Measurements from ENCODE around the gene KMO.

KMO gene

GRCh38 chr1:241532162-241532531 lies at the start of gene KMO:
TSS of gene KMO (plus strand) at chr1:241532378. CDS start at chr1:241532445, 67 bp downstream.
- DNase-seq = no peak

GRCh38 chr1:241482761-241483250 lies 49.4 kb upstream of the KMO start:
- no peak for DNase-seq

GRCh38 chr1:241485145-241485544 lies 47.0 kb upstream of the KMO start:
- no peak for DNase-seq

GRCh38 chr1:241485554-241485992 lies 46.6 kb upstream of the KMO start:
- DNase-seq = no peak

GRCh38 chr1:241488739-241489138 lies 43.4 kb upstream of the KMO start:
- no peak for DNase-seq

- DNase-seq = no peak
Observed at GRCh38 chr1:241495741-241496140, 36.4 kb upstream of the KMO start.

- no peak for DNase-seq
Observed at GRCh38 chr1:241499910-241500309, 32.3 kb upstream of the KMO start.

- no peak for DNase-seq
Observed at GRCh38 chr1:241503444-241503843, 28.7 kb upstream of the KMO start.

GRCh38 chr1:241507189-241507863 lies 24.9 kb upstream of the KMO start:
- no peak for DNase-seq

GRCh38 chr1:241513378-241513777 lies 18.8 kb upstream of the KMO start:
- no peak for DNase-seq

- DNase-seq = no peak
Observed at GRCh38 chr1:241518476-241519307, 13.5 kb upstream of the KMO start.

- peak; percentile 94 for DNase-seq
Observed at GRCh38 chr1:241519308-241520079, 12.7 kb upstream of the KMO start, which contains the start of gene FH. TSS of gene FH (minus strand) at chr1:241519755. CDS start at chr1:241519722, 33 bp downstream.

GRCh38 chr1:241520080-241520465 lies 12.1 kb upstream of the KMO start:
- no peak for DNase-seq

- DNase-seq = no peak
Observed at GRCh38 chr1:241521718-241522117, 10.5 kb upstream of the KMO start.

- no peak for DNase-seq
Observed at GRCh38 chr1:241525026-241525425, 7.2 kb upstream of the KMO start.

- DNase-seq = no peak
Observed at GRCh38 chr1:241527146-241527545, 5.0 kb upstream of the KMO start.

GRCh38 chr1:241531195-241532161 lies 700 bp upstream of the KMO start:
- peak; percentile 24 for DNase-seq

- no peak for DNase-seq
Observed at GRCh38 chr1:241532864-241533263, 686 bp downstream of the KMO start.

GRCh38 chr1:241533326-241534115 lies 1.3 kb downstream of the KMO start:
- no peak for DNase-seq

- DNase-seq = no peak
Observed at GRCh38 chr1:241536304-241536703, 4.1 kb downstream of the KMO start.

GRCh38 chr1:241536969-241537368 lies 4.8 kb downstream of the KMO start:
- DNase-seq = no peak
